ENCODE measurements around the gene FOXL3. TPM values are rescaled to one million over a fixed set of nuclear protein-coding genes. Genes with fewer than 3 reads are reported as not detected.

The FOXL3 gene
- total RNA-seq, 2 donors from 2014 or later, result 0.79 TPM; not detected in 1

GRCh38 chr7:277228-277627, 12.7 kb upstream of the FOXL3 start:
- Histone ChIP-seq H3K4me1 (no peaks in the 10 kb centered on the region), H3K9ac (ENCODE audit: low read depth in 2 of 2, low read length in 2 of 2) (no peak overlapping the region), H3K4me3 (no peak overlapping the region), H3K36me3 (no peaks in the 10 kb centered on the region), H3K27ac (no peak overlapping the region), H3K27me3 (no peaks in the 10 kb centered on the region), H3K9me3 (no peaks in the 10 kb centered on the region)
- no peak for TF ChIP-seq CTCF (IDR thresholded peaks at IDR 0.05)
- DNase-seq, result no peak
- intact Hi-C loops (cut with DNase I), result no loop called here

- no peak overlapping the region for H3K4me3 ChIP-seq
- no peaks in the 10 kb centered on the region for H3K4me1 ChIP-seq
- H3K27ac ChIP-seq, result no peak overlapping the region
- DNase-seq, result no peak
- intact Hi-C loops (cut with DNase I), result no loop called here
- no peaks in the 10 kb centered on the region for H3K9me3 ChIP-seq
- H3K36me3 ChIP-seq, result no peaks in the 10 kb centered on the region
- no peaks in the 10 kb centered on the region for H3K27me3 ChIP-seq
- TF ChIP-seq CTCF (IDR thresholded peaks at IDR 0.05), result no peak
- no peak overlapping the region for H3K9ac ChIP-seq (ENCODE audit: low read depth in 2 of 2, low read length in 2 of 2)
Measured at GRCh38 chr7:278081-278480, 11.9 kb upstream of the FOXL3 start.

GRCh38 chr7:279821-280220, 10.1 kb upstream of the FOXL3 start:
- no peaks in the 10 kb centered on the region for H3K27me3 ChIP-seq
- no peaks in the 10 kb centered on the region for H3K4me1 ChIP-seq
- H3K36me3 ChIP-seq, result no peaks in the 10 kb centered on the region
- intact Hi-C loops (cut with DNase I), result no loop called here
- H3K9me3 ChIP-seq, result no peaks in the 10 kb centered on the region
- no peak overlapping the region for H3K4me3 ChIP-seq
- TF ChIP-seq CTCF (IDR thresholded peaks at IDR 0.05), result no peak
- no peak overlapping the region for H3K9ac ChIP-seq (ENCODE audit: low read depth in 2 of 2, low read length in 2 of 2)
- no peak for DNase-seq
- no peak overlapping the region for H3K27ac ChIP-seq

GRCh38 chr7:280461-280860, 9.5 kb upstream of the FOXL3 start:
- Histone ChIP-seq H3K4me1 (no peaks in the 10 kb centered on the region), H3K27me3 (no peaks in the 10 kb centered on the region), H3K4me3 (no peak overlapping the region), H3K27ac (no peak overlapping the region), H3K9me3 (no peaks in the 10 kb centered on the region), H3K36me3 (no peaks in the 10 kb centered on the region), H3K9ac (ENCODE audit: low read depth in 2 of 2, low read length in 2 of 2) (no peak overlapping the region)
- intact Hi-C loops (cut with DNase I), result no loop called here
- no peak for DNase-seq
- TF ChIP-seq CTCF (IDR thresholded peaks at IDR 0.05), result no peak

GRCh38 chr7:281637-282036, 8.3 kb upstream of the FOXL3 start:
- no peak for DNase-seq
- intact Hi-C loops (cut with DNase I), result no loop called here

More at GRCh38 chr7:281637-282036, 8.3 kb upstream of the FOXL3 start:
- Histone ChIP-seq H3K27ac (no peak overlapping the region), H3K9me3 (no peaks in the 10 kb centered on the region), H3K9ac (ENCODE audit: low read depth in 2 of 2, low read length in 2 of 2) (no peak overlapping the region), H3K27me3 (no peaks in the 10 kb centered on the region), H3K4me1 (no peaks in the 10 kb centered on the region), H3K4me3 (no peak overlapping the region), H3K36me3 (no peaks in the 10 kb centered on the region)
- TF ChIP-seq CTCF (IDR thresholded peaks at IDR 0.05), result no peak

Measured in colonic mucosa (tissue), 4 donors.